Head of caudate nucleus (tissue), 42 donors: ENCODE measurements around the gene KBTBD13.

Source experiments
- DNase-seq, 42 donors: peaks; one replicate each; pipeline versions ENCODE4 v3.0.0 to v3.0.0-alpha.2; 2020 to 2021; ENCODE audit warnings: mixed read lengths in 7 of 42
- intact Hi-C: fragments of 100-400 bp; cut with DNase I; formaldehyde crosslinking; loops from one replicate; pipeline ENCODE4 v1.15.0; 2022

Gene KBTBD13

GRCh38 chr15:65049418-65049840 lies 27.1 kb upstream of the KBTBD13 start:
- DNase-seq = peak; percentile 90 to 99 (median 96)
- intact Hi-C loops = no loop called here

GRCh38 chr15:65050270-65050669 lies 26.3 kb upstream of the KBTBD13 start:
- DNase-seq = no peak
- intact Hi-C loops = loop anchor here (10.0 kb wide), 1 partner anchor 55 kb away; no protein-coding TSS in a partner anchor

DNA sequence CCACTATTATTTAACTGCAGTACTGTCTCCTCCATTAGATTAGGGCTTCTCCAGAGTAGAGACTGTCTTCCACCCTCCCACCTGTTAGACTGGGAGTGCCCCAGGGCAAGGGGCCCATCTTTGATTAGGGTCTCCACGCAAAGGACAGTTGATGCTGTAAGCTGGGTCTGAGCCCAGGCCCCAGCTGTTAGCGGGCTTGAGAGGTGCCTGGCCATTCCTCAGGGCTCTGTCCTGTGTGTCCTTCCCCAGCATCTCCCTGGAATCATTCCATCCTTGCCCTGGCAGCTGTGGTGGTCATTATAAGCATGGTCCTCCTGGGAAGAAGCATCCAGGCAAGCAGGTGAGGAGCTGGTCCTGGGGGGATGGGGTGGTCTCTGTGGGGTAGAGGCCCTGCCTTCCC lies 25.3 kb upstream of the KBTBD13 start:
- no peak for DNase-seq
- intact Hi-C loops = loop anchor here (10.0 kb wide), 1 partner anchor 54 kb away; no protein-coding TSS in a partner anchor

DNA sequence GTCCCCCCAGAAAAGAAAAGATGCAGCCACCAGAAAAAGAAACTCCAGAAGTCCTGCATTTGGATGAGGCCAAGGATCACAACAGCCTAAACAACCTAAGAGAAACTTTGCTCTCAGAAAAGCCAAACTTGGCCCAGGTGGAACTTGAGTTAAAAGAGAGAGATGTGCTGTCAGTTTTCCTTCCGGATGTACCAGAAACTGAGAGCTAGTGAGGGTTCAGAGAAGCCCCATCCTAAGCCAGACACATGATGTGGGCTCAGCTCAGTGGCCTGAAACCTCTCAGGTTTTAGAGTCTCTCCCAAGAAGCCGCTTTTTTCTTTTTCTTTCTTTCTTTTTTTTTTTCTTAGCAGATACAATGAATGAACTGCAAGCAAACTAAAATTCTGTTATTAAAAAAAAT lies 23.6 kb upstream of the KBTBD13 start:
- intact Hi-C loops = loop anchor here (10.0 kb wide), 1 partner anchor 52 kb away; no protein-coding TSS in a partner anchor
- DNase-seq = no peak

DNA sequence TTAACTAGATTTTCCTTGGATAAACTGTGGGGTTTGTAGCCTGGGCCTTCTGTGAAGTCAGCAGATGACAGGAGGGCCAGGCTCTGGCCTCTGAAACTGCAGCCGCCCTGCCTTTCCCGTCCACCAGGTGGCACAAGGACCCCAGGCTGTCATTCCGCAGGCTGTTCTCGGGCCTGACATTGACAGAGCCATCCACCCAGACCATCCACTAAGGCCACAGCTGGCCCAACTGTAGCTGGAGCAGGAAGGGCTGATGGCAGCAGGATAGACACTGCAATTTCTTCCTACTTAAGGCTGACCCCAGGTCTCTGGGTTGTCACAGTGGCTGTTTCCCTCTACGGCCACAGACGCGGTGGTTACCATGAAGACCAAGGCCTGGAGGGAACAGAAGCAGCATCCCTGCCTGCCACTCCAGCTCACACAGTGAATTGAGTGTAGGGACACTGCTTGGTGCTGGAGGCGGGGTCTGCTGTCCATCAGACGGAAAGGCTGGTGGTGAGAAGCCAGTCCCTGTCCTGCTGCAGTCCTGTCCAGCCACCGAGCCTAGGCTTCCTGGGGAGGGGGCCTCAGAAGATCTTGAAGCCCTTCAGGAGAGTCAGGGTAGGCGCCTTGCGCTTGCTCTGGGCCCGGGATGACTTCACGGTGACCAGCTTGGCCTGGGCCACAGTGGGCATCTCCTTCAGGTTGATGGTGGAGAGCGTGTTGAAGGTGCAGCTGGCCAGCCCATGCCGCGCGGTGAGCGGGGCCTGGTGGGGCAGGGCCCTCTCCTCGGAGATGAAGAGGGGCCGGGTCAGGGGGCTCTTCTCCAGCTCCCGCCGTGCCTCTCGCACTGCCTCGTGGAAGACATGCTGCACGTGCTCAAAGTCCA lies 22.0 kb upstream of the KBTBD13 start:
- peak; percentile 40 to 92 (median 82) for DNase-seq
- intact Hi-C loops = loop anchor here (10.0 kb wide), 1 partner anchor 50 kb away; no protein-coding TSS in a partner anchor

GRCh38 chr15:65055201-65055870 lies 21.2 kb upstream of the KBTBD13 start:
- DNase-seq = no peak
- intact Hi-C loops = loop anchor here (10.0 kb wide), 1 partner anchor 49 kb away; no protein-coding TSS in a partner anchor

- intact Hi-C loops = loop anchor here (10.0 kb wide), 1 partner anchor 49 kb away; no protein-coding TSS in a partner anchor
- DNase-seq = peak in 12 of 42 donors; percentile 13 to 80 (median 44)
These were observed 20.4 kb upstream of the KBTBD13 start for GRCh38 chr15:65056106-65056505.

DNA sequence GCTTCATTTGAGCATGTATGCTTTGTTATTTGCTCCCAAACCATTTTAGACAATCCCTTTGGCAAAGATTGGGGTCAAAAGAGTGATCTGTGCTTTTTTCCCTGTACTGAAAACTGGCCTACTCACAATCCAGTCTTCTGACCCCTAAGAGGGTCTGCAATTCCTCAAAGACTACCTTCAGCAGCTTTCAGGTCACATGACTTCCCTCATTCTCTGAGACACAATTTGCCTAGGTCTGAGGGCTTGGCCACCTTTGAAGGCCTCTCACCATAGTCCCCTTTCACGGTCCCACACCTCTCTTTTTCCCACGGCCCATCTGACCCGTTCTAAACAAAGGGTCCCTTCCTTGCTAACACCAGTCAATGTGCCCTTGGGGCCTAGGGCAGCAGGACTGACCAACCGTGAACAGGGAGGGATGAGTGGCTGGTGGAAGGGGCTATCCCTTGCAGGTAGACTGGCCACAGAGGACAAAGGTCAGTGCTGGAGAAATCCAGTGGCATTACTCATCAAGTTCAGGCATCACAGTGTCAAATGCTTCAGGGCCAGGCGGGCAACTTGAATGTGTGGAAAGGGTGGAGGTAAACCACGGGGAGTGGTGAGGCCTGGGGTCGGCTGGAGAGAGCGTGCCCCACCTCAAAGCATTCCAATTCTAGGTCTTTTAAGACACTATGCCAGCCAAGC lies 19.5 kb upstream of the KBTBD13 start:
- intact Hi-C loops = loop anchor here (10.0 kb wide), 1 partner anchor 48 kb away; no protein-coding TSS in a partner anchor
- DNase-seq = no peak

- DNase-seq = no peak
These were observed 19.0 kb upstream of the KBTBD13 start for GRCh38 chr15:65057549-65057940.

DNA sequence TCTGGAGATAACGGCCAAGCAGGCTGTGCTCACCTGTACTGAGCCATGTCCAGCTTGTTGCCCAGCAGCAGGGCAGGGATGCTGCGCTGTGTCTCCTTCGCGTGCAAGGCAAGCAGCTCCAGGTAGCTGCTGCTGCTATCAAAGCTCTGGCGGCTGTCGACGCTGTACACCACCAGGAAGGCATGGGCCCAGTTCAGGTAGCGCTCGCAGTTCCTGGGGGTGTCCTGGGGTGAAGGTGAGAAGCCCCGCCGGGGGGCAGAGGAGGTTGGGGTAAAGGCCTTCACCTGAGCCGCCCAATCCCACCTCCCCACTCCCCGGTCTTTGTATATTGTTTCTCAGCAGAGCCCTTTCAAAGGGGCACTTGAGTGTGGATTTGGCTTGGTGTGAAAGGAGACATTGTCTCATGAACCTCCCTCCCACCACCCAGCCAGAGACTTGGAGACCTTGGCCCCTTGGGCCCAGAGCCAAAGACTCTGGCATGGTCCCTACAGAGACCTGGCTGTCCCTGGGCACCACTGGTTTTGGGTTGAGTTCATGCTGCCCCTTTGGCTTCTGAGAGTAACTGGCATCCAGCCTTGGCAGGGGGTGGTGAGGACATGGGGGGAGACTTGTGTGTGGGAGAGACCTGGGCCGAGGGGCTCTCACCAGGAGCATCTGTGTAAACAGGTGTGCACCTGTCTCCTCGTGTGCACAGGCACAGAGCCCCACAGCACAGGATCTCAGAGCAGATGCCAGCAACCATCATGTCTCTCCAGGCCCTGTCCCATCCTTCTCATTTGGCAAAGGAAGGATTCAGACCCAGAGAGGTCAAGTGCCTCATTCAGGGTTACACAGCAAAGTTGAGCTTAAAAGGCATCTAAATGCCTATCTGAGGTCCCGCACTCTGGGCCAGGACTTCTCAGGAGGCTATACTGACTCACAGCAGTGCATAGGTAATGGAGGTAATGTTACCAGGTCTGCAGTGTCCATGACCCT lies 17.9 kb upstream of the KBTBD13 start:
- DNase-seq = peak in 28 of 42 donors; percentile 13 to 79 (median 53)

More at GRCh38 chr15:65057549-65057940, 19.0 kb upstream of the KBTBD13 start:
- intact Hi-C loops = loop anchor here (10.0 kb wide), 1 partner anchor 47 kb away; no protein-coding TSS in a partner anchor

DNA sequence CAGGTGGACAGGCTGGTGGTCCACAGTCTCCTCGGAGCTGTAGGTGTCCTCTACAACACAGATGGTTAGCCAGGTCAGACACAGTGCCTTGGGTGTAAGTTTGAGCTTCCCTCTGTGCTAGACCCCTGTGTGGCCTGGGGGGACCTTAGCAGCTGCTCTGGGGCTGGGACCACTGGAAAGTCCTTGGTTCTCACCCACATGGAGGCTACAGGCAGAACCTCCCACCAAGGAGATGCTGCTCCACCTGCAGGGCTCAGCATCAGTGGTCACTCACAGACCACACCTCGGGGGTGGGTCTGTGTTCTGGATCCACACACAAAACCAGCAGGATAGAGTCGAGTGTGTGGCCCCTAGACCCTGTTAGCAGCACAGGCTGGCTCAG lies 17.2 kb upstream of the KBTBD13 start:
- intact Hi-C loops = loop anchor here (10.0 kb wide), 1 partner anchor 45 kb away; no protein-coding TSS in a partner anchor
- DNase-seq = no peak

More for the DNA sequence above, 17.9 kb upstream of the KBTBD13 start:
- intact Hi-C loops = loop anchor here (10.0 kb wide), 1 partner anchor 46 kb away; no protein-coding TSS in a partner anchor

GRCh38 chr15:65059931-65060596 lies 16.5 kb upstream of the KBTBD13 start:
- no peak for DNase-seq
- intact Hi-C loops = loop anchor here (10.0 kb wide), 1 partner anchor 45 kb away; no protein-coding TSS in a partner anchor

- intact Hi-C loops = no loop called here
- peak in 41 of 42 donors; percentile 38 to 89 (median 75) for DNase-seq
These were observed 15.7 kb upstream of the KBTBD13 start for GRCh38 chr15:65060641-65061397.

- no peak for DNase-seq
- intact Hi-C loops = no loop called here
These were observed 14.5 kb upstream of the KBTBD13 start for GRCh38 chr15:65062061-65062460.

DNA sequence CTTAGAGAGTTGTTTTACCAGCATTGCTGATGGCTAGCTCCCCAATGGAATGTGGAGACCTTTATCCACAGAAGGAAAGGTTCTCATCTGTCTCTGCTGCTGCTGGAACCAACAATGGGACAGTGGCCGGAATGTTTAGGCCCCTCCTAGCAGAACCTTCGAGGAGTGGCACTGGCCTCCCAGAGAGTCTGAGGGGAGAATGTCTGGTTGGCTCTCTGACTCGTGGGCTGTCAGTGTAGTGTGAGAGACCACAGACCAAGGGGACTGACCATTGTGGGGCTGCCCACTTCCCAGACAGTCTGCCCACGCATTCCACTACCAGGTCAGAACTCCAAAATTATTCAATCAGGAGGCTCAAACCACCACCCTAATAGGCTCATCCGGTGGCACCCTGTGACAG lies 13.8 kb upstream of the KBTBD13 start:
- intact Hi-C loops = no loop called here

DNA sequence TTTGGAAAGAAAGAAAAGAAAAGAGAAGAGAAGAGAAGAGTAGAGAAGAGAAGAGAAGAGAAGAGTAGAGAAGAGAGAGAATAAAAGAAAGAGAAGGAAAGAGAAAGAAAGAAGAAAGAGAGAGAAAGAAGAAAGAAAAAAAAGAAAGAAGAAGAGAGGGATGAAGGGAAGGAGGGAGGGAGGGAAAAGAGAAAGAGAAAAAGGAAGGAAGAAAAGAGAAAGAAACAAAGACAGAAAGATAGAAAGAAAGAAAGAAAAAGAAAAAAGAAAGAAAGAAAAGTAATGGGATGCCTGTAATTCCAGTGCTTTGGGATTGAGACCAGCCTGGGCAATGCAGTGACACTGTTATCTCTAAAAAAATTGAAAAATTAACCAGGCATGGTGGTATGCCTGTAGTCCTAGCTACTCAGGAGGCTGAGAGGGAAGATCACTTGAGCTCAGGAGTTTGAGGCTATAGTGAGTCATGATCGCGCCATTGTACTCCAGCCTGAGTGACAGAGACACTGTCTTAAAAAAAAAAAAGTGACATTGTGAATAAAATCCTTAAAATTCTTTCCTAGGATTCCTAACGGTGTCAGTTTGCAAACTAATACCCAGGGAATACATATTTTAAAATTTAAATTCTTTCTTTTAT lies 10.4 kb upstream of the KBTBD13 start:
- intact Hi-C loops = no loop called here
- no peak for DNase-seq

More for the DNA sequence above, 13.8 kb upstream of the KBTBD13 start:
- no peak for DNase-seq
